Measurements from ENCODE around the gene NTM.

GRCh38 chr11:131750152-131750551, 379.7 kb downstream of the NTM start:
- TF ChIP-seq CTCF (IDR thresholded peaks at IDR 0.05) (no peak), POLR2A (IDR thresholded peaks at IDR 0.05) (no peak)

All from transverse colon (tissue), 3 donors.